GM21390 (cell line): ENCODE data around the gene CREB3.
A peak's percentile ranks its signal among the peaks of the same experiment; 100 is the strongest.

ENCODE experiments used
- ATAC-seq: cut with Tn5 transposase; IDR thresholded peaks from one replicate; pipeline ENCODE4 v1.9.1; 2021; ENCODE audit not compliant: unreplicated experiment

The CREB3 gene

DNA sequence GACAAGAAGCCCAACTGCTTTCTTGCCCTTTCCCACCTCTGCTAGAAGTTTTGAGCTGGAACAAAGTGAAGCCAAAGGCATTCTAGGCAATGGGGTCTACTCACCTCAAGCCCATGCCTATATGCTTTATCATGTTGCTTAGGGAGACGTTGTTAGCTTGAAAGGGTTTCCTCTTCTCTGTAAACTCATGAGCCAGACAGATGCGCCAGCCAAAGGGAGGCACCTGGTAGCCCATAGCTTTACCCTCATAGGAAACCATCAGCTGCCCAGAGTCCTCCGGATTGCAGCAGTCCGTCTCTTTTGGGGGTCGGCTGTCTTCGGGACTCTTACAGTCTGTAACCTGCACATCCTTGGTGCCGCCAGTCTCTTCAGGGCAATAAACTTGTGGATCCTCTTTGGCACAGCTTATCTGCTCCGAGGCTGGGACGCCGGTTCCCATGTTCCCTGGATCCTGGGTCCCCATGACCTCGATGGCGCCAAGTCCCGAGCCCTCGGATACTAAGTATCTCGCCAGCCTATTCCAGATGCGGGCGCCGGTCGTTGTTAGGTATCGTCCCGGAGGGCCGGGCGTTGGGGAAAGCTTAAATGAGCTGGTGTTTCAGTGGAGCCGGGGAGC, 15.9 kb downstream of the CREB3 start:
- no peak for ATAC-seq

DNA sequence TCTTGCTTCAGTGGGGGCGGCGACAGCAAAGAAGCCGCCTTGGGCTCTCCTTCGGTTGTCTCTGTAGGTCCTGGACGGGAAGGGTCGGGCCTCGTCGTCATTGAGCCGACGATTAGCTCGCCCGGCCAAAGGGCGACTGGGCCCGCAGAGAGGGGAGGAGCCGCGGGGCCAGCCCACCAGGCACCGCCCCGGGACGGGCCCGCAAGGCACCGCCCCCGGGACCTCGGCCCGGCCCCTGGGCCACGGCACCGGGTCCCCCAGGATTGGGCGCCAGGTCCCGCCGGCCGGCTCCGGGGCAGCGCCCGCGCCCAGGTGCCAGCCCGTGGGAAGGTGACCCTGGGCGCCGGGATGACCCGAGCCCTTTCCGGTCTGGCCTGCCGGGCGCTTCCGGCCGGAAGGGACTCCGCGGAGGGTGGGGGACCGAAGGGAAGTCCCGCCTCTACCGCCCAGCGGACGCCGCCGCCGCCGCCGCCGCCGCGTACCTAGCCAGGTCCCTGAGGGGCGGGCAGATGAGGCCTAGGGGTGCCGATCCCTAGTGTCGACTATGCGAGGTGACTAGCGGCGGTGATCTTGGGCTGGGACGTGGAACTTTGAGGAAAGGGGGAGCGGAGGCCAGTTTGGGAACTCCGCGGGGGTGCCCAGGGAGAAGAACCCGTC, 16.5 kb downstream of the CREB3 start, which contains the start of the genes GBA2 and RGP1:
Gene GBA2 (minus strand): TSS at position 371 of the 657 bp plus-strand sequence. CDS start 524 bp downstream, outside the sequence.
Gene RGP1 (plus strand): TSS at position 430 of the 657 bp plus-strand sequence. CDS start 469 bp downstream, outside the sequence.
- peak; percentile 80 for ATAC-seq

DNA sequence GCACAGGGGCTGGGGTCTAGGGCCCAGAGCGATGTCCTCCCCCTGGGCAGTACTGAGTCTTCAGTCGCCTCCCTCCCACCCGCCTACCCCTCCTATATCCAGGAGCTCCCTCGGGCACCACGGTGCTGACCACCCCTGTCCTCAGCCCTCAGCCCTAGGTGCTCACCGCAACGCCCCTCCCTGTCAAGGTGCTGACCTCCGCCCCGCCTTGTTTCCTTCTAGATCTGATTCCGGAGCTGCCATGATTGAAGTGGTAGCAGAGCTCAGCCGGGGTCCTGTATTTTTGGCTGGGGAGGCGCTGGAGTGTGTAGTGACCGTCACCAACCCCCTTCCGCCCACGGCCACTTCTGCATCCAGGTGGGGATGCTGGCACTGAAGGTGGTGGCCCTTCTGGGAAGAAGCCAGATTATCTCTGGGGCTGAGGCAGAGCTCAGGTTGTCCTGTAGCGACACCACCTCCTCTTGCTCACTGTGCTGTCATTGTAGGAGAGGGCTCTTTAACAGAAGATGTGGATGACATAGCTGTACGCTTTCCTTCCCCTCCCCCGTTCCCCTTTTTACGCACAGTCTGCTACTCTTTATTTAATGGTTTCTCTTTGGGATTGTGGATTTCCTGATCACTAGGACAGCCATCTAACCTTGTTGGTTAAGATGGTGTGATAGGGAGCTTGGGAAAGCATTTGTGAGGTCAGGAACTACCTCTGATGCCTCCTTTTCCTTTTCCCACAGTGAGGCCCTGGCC, 17.2 kb downstream of the CREB3 start:
- peak; percentile 33 for ATAC-seq

DNA sequence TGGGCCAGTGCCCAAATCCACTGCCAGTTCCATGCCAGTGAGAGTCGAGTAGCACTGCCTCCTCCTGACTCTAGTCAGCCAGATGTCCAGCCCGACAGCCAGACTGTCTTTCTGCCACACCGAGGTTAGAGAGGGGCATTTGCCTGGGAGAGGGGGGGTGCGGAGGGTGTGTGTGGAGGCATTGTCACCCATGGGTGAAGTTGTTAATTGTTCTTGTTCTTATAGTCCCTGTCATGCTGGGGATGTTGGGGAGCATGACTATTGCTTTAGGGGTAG, 17.7 kb downstream of the CREB3 start:
- no peak for ATAC-seq

DNA sequence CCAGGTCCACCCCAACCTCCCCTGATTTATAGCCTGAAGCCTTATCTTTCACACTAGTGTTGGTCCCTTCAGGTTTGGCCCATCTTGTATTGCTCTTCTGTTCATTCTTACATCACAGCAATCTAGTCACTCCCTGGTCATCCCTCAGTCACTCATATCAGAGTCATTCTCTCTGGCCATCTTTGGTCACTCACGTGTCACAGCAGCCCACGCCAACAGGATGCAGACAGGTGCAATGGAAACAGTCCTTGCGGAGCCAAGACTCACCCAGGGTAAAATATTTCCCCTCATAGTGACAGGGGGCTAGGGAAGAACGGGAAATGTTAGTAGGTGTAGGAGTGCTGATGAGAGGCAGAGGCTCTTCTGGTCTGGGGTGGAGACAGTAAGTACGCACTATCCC, 21.0 kb downstream of the CREB3 start:
- no peak for ATAC-seq

DNA sequence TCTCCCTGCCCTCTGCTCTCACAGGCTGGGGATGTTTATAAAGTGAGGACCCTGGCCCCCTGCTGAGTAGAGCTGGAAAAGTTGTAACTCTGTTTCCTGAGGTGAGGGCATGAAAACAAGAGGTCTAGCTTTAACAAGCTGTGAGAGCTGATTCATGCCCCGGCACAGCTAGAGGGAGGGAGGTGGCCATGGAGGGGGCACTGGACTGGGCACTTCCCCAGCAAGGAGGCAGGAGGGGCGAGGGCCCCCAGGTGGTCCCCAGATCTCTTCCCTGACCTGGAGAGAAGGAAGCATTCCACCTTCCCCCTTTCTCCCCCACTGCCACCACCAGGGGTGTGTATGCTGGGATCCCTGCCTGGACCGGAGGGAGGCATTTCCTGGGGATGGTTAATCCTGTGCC, 21.8 kb downstream of the CREB3 start, which contains the start of gene MSMP:
Gene MSMP (minus strand): TSS at position 13 of the 400 bp plus-strand sequence. CDS start 147 bp downstream, outside the sequence.
- ATAC-seq: no peak

DNA sequence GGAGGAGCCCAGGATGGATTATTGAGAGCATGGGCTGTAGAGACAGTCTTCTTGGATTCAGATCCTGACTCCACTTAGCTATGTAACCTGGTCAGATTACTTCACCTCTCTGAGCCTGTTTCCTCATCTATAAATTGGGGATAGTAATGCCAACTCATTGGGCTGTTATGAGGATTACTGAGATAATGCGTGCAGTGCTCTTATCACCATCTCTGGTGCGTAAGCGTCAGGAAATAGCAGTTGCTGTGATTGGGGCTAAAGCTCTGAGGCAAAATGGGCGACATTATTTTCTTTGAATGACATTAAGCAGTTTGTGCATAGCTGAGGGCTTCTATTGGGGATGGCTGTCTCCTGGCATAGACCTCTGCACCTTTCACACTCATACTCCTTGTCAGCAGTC, 22.6 kb downstream of the CREB3 start:
- no peak for ATAC-seq

DNA sequence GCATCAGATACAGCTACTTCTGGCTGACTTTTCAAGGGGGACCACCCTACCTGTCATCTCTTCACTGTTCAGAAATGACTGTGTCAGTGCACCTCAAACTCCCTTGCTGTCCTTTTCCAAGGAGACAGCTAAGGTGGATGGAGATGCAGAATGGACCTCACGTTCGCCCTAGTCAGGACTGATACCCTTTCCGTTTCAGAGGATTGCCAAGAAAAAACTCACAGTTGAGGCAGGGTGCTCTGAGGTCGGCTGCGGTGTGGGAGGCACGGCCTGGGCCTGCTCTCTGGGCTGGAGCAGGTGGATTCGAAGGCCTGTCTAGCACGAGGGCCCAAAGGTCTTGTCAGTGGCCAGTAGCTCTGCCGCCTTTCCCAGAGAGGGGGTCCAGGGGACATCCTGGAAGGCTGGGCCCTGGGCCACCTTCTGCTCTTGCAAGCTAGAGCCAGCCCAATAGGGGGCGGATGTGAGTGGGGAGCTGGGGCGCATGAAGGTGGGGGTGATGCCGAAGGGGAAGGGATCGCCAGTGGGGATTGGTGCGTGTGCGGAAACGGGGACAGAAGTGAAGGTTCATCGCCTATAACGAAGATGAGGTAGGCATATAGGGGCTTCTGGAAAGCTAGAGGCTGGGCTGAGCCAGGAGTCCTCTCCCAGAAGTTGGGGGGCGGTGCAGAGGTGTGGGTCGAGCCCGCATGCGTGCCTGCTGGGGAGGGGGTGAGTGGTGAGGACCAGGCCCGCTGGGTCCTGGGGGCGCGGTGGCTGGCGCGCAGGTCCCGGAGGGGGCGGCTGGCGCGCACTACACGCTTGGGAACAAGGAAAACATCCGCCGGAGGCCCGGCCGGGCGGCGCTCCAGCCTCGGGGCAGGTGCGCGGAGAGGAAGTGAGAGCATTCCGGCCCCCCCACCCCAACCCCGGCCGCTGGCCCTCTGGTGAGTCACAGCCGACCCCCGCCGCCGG, 24.1 kb downstream of the CREB3 start:
- ATAC-seq: peak; percentile 62

DNA sequence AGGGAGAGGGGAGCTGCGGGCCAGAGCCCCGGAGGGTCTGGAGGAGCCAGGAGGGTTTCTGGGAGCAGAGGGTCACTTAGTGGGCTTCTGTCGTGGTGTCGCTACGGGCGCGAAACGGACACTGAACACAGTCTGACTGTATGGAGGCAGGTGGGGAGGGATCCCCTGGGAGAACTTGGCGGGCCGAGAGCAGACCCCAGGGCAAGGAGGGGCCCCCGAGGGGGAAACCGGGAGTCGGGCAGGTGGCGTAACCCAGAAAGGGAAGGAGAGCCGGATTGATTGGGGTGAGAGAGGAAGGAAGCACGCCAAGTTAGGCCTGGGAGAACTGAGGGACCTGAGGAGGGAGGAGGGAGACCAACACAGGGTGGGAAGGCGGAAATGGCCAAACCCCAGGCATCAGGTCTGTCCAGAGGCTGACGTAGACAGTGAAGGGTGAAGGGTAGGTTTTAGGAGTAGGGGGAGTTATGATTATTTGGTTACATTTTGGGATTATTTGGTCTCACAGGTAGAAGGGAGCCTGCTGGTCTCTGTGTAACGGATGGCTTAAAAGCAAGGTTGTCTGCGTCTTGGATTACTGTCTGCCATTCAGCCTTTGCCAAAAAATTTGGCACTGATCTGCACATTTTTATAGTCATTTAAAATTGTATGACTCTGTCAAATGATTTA, 24.9 kb downstream of the CREB3 start:
- ATAC-seq: peak; percentile 39

DNA sequence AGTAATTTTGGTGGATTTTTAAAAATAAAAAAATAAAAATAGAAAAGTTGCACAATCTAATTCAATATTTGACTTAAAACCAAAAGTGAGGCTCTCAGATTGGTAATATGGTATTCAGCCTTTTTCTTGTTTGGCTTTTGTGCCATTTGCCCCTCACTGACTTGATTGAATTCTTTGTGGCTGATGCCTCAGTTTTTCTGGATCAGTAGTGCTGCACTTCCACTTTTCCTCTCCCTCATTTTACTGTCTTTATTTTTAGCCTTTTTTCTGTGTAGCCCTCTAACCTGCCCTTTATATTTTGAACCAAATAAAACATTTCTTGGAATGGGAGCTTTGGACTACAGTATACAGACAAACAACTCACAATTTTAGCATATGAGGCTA, 25.4 kb downstream of the CREB3 start:
- no peak for ATAC-seq

DNA sequence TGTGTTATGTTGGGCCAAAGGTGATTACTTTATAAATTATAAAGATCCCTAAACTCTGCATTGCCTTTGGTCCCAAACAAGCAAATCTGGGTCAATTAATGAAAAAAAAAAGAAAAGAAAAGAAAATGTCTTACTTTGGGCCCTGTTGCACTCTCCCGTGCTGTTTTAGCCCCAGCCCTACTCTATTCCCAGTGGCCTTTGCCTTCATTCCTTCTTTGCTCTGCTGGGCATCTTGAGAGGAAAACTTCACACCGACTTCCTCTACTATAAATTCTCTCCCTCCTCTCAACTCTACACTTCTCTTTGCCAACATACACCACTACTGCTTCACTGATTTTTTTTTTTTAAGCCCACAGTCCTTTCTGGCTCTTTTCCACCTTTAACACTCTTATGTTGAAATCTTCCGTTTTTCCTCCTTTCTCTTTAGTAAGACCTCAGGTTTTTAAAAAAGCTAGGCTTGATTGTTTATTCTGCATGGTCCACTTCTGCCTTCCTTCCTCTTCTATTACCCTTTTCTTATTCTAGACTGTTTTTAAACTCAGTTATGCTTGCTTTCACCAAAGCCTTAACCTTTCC, 26.1 kb downstream of the CREB3 start:
- ATAC-seq: no peak

DNA sequence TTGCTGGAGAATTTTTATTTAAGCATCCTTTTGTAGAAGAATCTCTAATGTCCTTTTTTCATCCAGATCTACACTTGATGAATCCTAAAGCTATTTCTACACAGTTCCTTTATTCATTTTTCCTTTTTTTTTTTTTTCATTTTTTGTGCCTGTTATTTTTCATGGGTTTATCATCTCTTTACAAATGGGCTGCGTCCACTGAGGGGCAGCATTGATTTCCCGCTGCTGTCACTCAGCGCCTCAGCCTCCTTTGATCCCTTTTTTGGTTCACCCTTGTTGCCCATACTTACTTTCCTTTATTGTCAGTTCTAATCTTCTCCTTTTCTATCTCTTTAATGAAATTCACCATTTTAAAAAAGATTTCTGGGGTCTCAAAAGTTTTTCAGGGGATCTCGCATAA, 27.3 kb downstream of the CREB3 start:
- ATAC-seq: no peak

DNA sequence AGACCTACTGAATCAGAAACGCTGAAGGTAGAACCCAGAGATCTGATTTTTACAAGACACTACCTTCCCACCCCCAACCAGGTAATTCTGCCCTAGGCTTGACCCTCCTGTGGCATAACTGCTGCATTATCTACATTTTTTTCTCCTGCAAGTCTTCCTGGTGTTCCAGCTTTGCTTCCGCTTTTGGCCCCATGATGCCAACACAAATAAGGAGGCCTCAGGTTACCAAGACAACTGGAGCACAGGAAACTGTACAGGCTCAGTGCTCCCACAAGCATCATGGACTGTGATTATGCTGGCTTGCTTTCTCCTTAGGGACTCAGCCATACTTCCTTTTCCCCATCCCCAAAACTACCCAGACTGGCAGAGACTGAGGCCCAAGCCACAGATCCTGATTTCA, 28.2 kb downstream of the CREB3 start:
- no peak for ATAC-seq

DNA sequence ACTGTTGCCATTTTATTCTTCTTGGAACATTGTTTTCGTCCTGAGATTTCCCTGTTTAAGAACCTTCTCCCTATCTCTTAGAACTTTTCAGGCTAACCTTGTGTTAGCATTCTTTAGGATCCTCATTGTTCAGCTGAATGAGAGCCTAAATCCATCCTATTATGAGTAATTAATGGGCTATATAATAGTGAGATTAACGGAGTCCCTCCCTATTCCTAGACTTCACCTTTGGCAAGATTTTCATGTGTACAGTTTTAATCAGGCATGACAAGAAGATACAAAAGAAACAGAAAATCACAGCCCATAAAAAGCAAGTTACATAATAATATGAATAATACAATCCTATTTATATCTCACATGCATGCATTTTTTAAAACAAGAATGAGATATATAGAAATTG, 30.7 kb downstream of the CREB3 start:
- no peak for ATAC-seq

DNA sequence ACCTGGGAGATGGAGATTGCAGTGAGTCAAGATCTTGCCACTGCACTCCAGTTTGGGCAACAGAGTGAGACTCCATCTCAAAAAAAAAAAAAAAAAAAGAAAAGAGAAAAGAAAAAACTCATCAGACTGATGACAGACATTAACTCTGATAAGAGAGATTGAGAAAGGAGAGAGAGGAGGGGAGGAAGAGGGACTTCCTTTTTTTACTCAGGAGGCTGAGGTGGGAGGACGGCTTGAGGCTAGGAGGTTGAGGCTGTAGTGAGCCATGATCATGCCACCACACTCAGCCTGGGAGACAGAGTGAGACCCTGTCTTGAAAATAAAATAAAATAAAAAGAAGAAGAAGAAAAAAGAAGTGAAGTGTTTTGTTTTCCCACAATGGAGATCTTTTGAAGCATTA, 31.3 kb downstream of the CREB3 start:
- ATAC-seq: no peak

DNA sequence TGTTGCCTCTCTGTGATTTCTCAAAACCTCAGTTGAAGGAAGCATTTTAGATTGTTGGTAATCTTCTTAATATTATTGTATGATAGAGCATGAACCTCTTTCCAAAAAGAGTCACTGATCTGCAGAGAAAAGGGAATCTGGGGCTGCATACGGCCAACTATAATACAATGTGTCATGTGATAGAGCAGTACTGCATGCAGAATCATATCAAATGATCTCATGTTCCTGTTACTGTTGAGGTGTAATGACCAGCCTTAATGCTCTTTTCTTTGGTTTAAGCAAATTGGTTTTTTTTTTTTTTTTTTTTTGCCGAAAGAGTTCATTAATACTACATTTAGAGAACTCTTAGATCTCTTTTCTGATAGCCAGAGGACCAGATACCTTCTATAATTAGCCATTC, 34.5 kb downstream of the CREB3 start:
- ATAC-seq: no peak

DNA sequence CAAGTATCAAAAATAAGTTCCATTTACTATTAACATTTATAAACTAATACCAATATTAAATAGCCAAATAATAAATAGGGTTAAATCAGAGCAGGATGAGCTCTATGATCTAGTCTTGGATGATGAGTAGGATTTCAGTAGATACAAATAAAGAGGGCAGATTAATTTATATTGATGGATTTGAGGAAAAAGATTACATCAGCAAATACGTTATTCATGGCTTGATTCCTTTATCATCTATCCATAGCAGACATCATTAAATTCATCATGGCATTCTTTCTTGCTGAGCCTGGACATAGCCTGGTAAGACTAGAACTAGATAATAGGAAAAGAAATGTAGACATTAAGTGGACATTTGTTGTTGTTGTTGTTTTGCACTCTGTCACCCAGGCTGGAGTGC, 35.0 kb downstream of the CREB3 start:
- ATAC-seq: no peak

DNA sequence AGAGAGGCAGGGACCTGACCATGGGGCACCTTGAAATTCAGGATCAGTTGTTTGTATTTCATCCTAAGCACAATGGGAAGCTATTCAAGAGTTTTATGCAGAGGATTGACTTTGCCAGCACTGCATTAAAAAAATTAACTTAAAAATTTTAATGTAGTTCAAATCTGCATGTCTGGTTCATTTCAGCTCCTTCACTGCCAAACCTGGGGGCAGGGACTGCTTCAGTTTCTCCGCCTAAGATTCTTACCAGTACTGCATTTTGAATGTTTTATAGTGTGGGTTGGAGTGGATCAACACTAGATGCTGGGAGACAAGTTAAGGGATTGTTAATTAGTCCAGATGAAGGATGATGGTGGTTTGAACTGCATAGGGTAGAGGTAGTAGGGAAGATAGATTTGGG, 37.3 kb downstream of the CREB3 start:
- no peak for ATAC-seq

DNA sequence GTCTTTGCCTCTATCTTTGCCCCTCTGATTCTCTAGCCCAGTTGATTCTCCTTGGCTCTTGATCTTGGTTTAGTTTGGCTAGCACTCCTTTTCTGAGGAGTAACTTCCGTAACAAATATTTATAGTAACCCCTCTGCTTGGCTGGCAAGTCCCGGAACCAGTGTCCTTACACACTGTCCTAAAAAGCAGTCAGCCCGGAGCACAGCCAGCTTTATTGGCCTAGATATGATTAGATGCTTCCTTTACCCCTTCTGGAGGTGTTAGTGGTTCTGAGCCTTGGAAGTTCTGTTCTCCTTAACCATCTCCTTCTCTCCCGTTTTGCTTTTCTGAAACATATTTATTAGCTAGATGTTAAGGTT, 38.6 kb downstream of the CREB3 start:
- no peak for ATAC-seq

DNA sequence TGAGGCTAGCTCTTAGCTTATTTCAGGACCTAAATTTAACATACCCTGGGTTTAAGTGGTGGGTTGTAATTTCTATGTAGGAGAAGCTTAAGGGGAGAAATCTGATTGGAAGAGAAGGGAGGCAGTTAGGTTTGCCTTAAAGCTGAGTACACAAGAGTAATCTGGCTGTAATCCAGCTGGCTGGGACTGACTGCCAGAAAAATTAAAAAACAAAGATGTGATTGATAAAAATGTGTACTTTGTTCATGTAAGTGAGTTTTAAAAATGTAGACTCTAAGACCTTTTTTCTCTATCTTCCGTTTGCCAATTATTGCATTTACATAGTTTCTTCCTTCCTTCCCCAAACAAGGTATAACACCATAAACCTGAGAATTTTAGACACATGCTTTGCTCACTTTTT, 39.1 kb downstream of the CREB3 start:
- ATAC-seq: no peak
